Hematopoietic multipotent progenitor cell treated with erythropoietin and hydrocortisone succinate and interleukin-3 and kit ligand, for 6 days (in vitro differentiated cells): ENCODE measurements around the gene TMEM127.
A peak's percentile ranks its signal among the peaks of the same experiment; 100 is the strongest.

Experiments used
- DNase-seq: peaks from one replicate; pipeline ENCODE4 v3.0.0-alpha.2; 2015

The TMEM127 gene

DNA sequence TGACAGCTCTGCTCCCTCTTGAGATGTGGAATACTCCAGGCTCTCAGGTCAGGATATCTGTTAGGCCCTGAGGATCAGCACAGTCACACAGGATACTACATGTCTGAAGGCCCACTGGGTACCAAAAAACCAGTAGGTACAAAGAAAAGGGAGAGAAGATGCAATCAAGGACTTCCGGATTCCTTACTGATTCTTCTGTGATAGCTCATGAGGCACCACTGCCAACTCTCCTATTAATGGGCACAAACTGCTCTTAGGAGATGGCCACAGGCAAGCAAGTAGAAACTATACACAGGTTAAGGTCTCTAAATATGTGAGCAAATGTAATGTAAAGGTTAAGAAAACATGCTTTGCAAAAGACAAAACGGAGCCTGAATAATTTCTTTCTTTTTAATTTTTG, 3.5 kb downstream of the TMEM127 start:
- no peak for DNase-seq

DNA sequence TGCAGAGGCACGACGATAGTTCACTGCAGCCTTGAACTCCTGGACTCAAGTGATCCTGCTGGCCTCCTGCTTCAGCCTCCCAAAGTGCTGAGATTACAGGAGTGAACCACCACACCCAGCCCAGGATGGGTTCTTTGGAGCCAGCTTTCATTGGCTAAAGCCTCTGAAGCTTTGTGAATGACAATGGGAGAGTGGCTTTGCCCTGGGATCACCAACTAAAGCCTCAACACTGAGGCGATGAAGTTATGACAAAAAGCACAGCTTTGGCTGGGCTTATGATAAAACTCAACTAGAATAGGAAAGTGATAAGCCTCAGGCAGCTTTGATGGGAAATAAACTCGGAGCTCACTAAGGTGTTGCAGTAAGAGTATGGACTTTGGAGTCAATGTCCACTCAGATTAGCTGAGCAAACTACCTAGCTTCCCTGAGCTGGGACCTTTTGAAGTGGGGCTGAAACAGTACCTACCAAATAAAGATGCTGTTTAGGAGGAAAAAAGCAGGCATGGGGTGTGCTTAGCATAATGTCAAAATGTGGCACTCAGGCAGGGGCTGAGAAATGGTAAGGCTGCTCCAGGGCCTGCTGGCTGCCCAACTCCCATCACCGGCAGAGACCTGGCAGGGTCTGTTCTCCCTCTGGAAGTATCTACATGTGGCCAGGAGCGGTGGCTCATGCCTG, 4.3 kb downstream of the TMEM127 start:
- no peak for DNase-seq

- DNase-seq = peak; percentile 87
Observed at GRCh38 chr2:96260387-96261260, 5.2 kb downstream of the TMEM127 start.

- DNase-seq = no peak
Observed at GRCh38 chr2:96259497-96259921, 6.3 kb downstream of the TMEM127 start.

DNA sequence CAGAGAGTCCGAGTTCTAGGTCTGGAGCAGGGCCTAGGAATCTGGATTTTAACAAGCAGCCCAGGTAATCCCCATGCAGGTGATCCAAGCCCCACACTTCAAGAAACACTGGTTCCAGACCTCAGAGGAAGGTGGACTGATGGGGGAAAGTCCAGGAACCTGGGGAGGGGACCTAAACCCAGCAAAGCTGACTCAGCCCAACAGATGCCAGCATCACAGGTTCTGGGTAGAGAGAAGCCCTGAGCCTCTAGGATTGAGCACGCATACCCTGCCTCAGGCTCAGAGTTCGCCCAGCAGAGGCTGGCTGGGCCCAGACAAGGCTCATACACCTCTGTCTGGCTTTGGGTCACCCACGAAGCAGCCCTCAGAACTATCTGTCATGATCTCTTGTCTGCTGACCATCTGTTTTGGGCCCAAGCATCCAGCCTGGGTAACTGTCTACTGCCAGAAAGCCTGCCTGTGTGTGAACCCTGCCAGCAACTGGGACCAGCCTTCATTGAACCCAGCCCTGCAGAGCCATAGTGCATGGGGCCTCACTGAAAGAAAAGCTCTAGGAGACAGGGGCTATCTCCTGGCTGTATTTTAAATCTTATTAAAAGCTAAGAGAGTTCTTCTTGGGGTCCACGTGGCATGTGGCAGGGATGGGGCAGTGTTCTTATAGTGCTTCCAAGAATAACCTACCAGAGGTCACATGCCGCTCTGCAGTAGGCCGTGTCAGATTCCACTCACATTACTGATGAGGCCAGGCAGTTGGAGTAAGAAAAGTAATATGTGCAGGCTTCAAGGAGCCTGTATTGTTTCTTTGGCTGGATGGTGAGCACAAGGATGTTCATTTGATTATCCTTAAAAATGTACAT, 7.4 kb downstream of the TMEM127 start:
- DNase-seq = no peak

DNA sequence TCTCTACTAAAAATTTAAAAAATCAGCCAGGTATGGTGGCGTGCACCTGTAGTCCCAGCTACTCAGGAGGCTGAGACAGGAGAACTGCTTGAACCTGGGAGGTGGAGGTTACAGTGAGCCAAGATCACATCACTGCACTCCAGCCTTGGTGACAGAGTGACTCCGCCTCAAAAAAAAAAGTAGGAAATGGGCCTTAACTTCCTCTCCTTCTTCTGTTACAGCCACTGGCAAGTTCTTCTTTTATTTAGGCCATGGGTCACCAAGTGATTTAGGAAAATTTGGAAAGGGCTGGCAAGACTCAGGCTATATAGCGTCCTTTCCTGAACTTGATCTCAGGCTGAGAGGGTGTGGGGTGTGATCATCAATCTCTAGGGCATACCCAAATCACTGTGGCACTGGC, 8.1 kb downstream of the TMEM127 start:
- DNase-seq = peak; percentile 47

DNA sequence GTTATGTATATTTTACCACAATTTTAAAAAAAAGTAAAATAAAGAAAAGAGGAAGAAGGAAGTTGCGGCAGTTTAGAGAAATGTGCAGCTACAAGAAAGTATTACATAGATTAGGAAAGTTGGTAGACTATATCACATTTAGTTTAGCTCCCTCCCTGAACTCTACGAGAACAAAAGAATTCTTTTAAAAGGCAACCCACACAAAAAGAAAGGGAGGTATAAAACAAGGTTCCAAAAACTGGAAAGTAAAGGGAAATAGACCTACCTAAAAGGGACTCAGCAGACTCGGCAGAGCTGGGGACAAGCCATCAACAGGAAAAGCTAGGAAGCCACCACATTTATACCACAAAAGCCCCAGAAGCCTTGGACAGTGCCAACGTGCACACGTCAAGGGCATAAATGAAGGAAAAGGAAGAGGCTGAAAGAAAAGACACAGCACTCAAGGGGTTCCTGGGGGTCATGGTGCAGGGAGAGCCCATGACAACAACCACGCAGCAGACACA, 9.1 kb downstream of the TMEM127 start:
- peak; percentile 47 for DNase-seq

GRCh38 chr2:96254571-96254970, 11.2 kb downstream of the TMEM127 start:
- no peak for DNase-seq

- no peak for DNase-seq
Observed at GRCh38 chr2:96253006-96253405, 12.8 kb downstream of the TMEM127 start.

GRCh38 chr2:96252526-96252925, 13.3 kb downstream of the TMEM127 start:
- no peak for DNase-seq

- DNase-seq = peak; percentile 19
Observed at GRCh38 chr2:96251721-96252292, 14.0 kb downstream of the TMEM127 start.

GRCh38 chr2:96250188-96250587, 15.6 kb downstream of the TMEM127 start:
- DNase-seq = no peak

DNA sequence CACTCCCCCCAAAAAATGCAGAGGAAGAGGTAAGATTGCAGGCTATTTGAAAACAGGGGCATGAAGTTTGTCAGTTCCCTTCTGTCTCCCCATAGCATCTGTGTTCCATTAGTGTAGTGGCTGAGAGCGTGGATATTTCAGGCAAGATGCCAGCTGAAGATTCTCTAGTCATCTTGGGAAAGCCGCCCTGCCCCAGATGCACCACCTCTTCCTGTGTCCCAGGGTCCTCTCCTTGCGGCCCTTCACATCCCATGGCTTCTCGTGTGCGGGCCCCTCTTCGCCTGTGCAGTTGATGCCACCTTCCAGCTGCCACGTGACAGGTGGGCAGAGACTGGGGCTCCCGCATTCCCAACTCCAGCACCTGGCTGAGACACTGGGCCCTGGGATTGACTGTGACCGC, 16.1 kb downstream of the TMEM127 start:
- DNase-seq = no peak

GRCh38 chr2:96248624-96249023, 17.2 kb downstream of the TMEM127 start:
- DNase-seq = no peak

DNA sequence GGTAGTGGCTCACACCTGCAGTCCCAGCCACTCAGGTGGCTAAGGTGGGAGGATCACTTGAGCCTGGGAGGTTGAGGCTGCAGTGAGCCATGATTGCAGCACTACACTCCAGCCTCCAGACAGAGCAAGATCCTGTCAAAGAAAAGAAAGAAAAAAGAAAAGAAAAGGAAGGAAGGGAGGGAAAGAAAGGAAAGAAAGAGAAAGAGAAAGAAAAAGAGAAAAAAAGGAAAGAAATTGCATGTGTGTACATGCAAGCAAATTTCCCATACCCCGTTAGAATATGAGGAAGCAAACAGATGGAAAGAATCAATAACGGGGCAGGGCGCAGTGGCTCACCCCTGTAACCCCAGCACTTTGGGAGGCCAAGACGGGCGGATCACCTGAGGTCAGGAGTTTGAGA, 17.9 kb downstream of the TMEM127 start:
- no peak for DNase-seq

DNA sequence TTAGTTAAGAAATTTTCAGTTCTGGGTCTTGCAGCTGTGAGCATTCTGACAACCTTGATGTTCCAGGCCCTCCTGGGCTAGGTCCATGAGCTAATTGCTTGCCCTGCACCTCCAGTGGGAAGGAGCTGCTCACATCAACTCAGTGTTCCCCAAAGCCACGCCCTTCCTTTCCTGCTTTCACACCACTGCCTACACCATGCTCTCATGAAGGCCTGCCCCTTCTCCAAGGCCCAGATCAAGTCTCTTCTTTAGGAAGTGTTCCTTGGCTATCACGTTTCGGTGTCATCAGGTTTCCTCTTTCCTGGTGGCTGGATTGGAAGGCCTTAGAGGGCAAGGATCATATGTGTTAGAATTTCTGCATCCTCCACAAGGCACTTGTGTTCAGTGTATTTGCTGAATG, 18.8 kb downstream of the TMEM127 start:
- peak; percentile 13 for DNase-seq

DNA sequence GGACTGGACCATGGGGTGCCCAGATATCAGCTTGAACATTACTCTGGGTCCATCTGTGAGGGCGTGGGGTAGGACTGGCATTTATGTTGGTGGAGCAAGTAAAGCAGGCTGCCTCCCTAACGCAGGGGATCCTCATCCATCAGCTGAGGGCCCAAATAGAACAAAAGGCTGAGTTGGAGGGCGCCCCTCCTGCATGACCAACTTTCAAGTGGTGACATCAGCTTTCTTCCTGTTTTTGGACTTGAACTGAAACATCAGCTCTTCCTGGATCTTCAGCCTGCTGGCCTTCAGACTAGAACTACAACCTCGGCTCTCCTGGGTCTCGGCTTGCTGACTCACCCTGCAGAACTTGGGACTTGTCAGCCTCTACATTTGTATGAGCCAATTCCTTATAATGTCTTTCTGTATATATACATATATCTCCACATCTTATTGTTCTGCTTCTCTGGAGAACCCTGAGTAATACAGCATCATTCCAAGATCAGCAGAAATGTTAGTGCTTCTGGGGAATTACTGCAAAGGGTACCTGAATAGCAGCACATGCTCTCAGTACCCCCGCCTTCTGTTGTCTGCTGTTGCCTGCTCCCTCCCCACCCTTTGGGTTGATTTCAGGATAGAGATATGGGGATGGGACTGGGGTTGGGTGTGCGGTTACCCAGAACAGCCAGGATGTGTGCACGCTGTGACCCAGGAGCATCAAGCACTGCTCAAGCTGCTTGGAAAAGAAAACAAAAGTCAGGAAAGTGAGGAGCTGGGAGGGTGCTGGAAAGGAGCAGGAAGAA, 20.0 kb downstream of the TMEM127 start:
- DNase-seq = peak; percentile 36

GRCh38 chr2:96243843-96244242, 22.0 kb downstream of the TMEM127 start:
- DNase-seq = no peak

DNA sequence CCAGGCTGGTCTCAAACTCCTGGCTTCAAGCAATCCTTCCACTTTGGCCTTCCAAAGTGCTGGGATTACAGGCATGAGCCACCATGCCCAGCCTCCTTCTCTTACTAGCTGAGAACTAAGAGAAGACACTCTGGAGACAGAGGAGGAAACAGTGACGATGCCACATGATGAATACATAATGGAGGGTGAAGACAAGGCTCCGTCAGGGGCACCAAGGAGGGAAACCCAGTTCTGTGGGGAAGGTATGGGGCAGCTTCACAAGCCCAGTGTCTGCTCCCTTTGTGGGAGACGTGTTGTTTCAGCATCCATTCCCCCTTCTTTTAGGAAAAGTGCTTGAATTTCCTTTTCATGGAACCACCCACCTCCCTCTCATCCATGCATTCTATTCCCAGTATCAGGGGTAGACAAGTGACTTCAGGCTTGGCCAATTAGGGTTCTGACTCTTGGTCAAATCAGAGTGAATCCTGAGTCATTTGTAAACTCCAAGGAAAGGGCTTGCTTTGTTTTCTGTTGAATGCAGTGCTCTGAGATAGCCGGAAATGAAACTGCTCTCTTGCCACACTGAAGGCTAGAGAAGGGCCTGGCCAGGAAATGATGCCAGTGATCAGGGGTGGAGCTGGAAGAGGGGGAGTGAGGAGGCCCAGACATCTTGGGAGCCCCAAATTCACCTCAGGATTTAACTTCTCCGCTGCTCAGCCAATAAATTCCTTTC, 23.7 kb downstream of the TMEM127 start:
- peak; percentile 77 for DNase-seq

- DNase-seq = no peak
Observed at GRCh38 chr2:96241227-96241626, 24.6 kb downstream of the TMEM127 start.

DNA sequence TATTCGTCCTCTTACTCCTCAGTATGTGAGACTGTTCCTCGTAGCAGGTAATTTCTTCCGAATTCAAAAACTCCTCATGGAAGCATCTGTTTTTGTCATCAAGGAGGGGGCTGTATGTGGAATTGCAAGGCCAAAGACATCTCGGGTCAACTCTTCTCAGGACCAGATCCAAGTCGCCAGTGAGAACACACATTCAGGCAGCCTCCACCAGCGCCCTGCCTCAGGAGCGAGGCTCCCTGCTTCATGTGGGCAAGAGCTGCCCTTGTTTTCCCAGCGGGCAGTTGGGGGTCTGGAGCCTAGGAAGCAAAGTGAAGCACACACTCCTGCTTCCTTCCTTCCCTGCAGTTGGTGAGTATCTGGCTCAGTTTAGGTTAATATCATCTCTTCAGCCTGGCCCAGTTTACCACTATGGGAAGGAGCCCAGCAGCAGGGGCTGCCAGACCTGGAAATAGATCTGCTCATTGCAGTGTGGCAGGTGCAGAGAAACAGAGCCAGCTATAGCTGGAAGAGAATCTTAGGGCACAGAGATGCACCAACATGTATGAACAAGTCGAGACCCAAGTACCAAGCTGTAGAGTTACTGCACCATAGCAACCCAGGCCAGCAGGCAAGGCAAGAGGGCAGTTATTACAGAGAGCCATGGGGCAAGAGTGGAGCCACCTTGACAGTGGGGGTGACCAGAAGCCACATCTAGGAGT, 25.3 kb downstream of the TMEM127 start:
- DNase-seq = no peak
